ENCODE results near the gene KIF18A. TPM values are rescaled to one million over a fixed set of nuclear protein-coding genes. Genes with fewer than 3 reads are reported as not detected.

The KIF18A gene
- total RNA-seq, 1 experiment from 2014 or later, result 20.6 TPM

GRCh38 chr11:28003615-28004014 lies 104.3 kb downstream of the KIF18A start:
- Mint-ChIP-seq H3K9me3 (peaks cover 46% of the 10 kb centered on the region), H3K27ac (no peak overlapping the region), H3K27me3 (ENCODE audit: low read depth) (peaks cover 10% of the 10 kb centered on the region), H3K4me3 (no peak overlapping the region), H3K4me1 (0 out of 2 replicates have a peak, but pooled peaks cover 4% of the 10 kb centered on the region), H3K36me3 (peaks cover 46% of the 10 kb centered on the region)
- DNase-seq (ENCODE audit: low spot score), result no peak
- CTCF ChIA-PET, result no interaction called here
- POLR2A ChIA-PET, result no interaction called here
- no peak for ATAC-seq
- TF ChIP-seq CBFB (CRISPR knock-in tag; IDR thresholded peaks at IDR 0.05; ENCODE audit: low read depth) (no peak), ZNF532 (CRISPR knock-in tag; IDR thresholded peaks at IDR 0.05; ENCODE audit: borderline replicate concordance) (no peak), ZNF219 (CRISPR knock-in tag; IDR thresholded peaks at IDR 0.05; ENCODE audit: borderline replicate concordance) (no peak), ELF4 (CRISPR knock-in tag; IDR thresholded peaks at IDR 0.05; ENCODE audit: low read depth) (no peak), JUN (CRISPR knock-in tag; IDR thresholded peaks at IDR 0.05) (no peak), USF1 (CRISPR knock-in tag; IDR thresholded peaks at IDR 0.05) (no peak), ZNF396 (CRISPR knock-in tag; IDR thresholded peaks at IDR 0.05; ENCODE audit: borderline replicate concordance) (no peak), RORB (CRISPR knock-in tag; IDR thresholded peaks at IDR 0.05) (no peak), NR1H2 (CRISPR knock-in tag; IDR thresholded peaks at IDR 0.05) (no peak), MYBL2 (CRISPR knock-in tag; IDR thresholded peaks at IDR 0.05) (no peak), ZMAT4 (CRISPR knock-in tag; IDR thresholded peaks at IDR 0.05) (no peak), CREB1 (CRISPR knock-in tag; IDR thresholded peaks at IDR 0.05) (no peak), JAZF1 (CRISPR knock-in tag; IDR thresholded peaks at IDR 0.05) (no peak), E2F1 (CRISPR knock-in tag; IDR thresholded peaks at IDR 0.05) (no peak), MXD4 (CRISPR knock-in tag; IDR thresholded peaks at IDR 0.05; ENCODE audit: borderline replicate concordance) (no peak), RELA (CRISPR knock-in tag; IDR thresholded peaks at IDR 0.05; ENCODE audit: borderline replicate concordance) (no peak), TEAD1 (CRISPR knock-in tag; IDR thresholded peaks at IDR 0.05) (no peak), SMAD3 (CRISPR knock-in tag; IDR thresholded peaks at IDR 0.05; ENCODE audit: borderline replicate concordance) (no peak), STAT6 (CRISPR knock-in tag; conservative IDR thresholded peaks at IDR 0.05; ENCODE audit: low read depth) (no peak)
